Renal cortical epithelial cell (primary cell): ENCODE data around the gene CCDC13. TPM values are rescaled to one million over a fixed set of nuclear protein-coding genes. Genes with fewer than 3 reads are reported as not detected.

ENCODE experiments used
- DNase-seq: peaks from one replicate; pipeline ENCODE4 v3.0.0-alpha.2; 2011; ENCODE audit warnings: low read depth
- total RNA-seq: library from RNA; depleted of rRNA; stranded (reverse); fragments of >200 nt; gene quantifications from 2 replicates; pipeline ENCODE4 v1.2.3, GENCODE V29; 2014

The CCDC13 gene
- total RNA-seq, 1 donor from 2014 or later = 2.8 TPM

- no peak for DNase-seq
These were observed 38.7 kb downstream of the CCDC13 start for GRCh38 chr3:42734263-42734860.

- DNase-seq = no peak
These were observed 39.4 kb downstream of the CCDC13 start for GRCh38 chr3:42733501-42734262.

GRCh38 chr3:42732829-42733459, 40.1 kb downstream of the CCDC13 start:
- DNase-seq = no peak

- DNase-seq = no peak
These were observed 40.7 kb downstream of the CCDC13 start for GRCh38 chr3:42732196-42732828.

GRCh38 chr3:42731476-42732195, 41.4 kb downstream of the CCDC13 start:
- DNase-seq = no peak

- DNase-seq = no peak
These were observed 42.2 kb downstream of the CCDC13 start for GRCh38 chr3:42730706-42731420.

- no peak for DNase-seq
These were observed 42.8 kb downstream of the CCDC13 start for GRCh38 chr3:42730294-42730693.

DNA sequence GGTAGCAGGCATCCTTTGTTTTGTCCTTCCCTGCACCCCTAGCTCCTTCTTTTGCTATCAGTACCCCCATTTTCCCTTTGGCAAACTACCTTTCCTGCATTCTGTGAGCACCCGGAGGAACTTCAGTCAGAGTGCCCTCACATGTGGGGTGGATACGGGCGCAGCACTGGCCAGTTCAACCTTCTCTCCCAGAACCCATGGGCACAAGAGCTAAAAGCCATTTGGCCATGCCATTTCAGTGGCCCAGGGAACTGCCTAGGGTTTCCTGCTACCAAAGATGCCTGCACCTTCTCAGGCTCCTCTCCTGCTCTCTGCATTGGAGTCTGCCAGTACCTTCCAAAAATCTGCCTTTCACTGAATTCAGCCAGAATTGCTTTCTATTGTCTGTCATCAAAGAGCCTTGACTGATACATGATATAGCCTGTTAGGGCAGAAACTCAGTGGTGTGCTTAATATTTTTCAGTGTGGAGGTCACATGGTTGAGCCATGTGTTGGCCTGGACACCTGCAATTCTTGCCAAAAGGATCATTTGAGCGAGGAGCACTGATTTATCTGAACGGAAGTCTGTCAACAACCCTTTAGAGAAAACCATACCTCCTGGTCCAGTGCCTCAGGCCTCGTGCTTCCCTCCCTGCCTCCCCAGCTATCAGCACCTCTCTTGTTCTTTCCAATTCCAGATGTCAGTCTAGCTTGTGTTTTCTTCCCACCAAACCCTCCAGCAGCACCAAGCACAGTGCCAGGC, 43.5 kb downstream of the CCDC13 start:
- DNase-seq = no peak

DNA sequence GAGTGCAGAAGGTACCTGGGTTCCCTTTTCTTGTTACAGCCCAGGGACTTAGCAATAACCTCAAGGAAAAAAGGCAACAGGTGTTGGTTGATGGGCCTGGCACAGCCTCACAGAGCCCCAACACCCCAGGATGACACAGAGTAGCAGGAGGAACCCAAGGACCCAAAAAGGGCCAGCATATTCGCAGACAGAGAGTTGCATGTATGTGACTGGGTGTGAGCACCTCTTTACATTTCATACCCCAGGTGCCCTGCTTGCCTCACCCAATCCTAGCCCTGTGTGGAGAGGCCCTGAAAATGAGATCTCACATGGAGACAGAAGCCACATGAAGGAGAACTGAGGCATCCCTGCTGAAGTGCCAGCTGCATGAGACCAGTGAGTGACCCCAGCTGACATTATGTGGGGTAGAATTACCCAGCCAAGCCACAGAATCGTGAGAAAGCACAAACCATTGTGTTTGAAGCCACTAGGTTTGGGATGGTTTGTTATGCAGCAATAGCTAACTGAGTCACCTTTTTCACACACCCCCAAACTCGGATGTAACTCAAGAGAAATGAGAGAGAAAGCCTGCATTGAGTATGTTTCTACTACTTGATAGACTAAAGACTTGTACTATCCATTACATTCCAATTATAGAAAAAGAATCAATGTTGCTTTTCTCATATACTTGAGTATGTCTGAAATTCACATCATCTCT, 44.2 kb downstream of the CCDC13 start:
- DNase-seq = no peak

DNA sequence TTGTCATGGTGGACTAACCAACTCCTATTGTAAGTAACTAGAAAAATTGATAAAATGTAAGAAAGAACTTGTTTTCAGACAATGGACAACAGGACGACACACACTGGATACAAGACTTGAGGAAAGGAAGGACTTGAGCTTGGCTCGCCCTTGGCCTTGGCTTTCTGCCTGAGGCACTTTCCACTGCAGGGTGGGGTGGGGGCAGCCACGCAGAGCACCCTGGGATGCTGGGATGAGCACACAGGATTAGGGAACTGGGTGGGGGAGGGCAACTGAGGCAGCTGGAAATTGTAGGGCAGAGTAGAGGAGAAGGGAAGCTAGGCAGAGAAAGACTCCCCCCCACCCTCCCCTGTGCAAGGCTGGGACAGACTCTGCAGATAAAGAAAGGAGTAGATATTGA, 45.0 kb downstream of the CCDC13 start:
- DNase-seq = no peak

DNA sequence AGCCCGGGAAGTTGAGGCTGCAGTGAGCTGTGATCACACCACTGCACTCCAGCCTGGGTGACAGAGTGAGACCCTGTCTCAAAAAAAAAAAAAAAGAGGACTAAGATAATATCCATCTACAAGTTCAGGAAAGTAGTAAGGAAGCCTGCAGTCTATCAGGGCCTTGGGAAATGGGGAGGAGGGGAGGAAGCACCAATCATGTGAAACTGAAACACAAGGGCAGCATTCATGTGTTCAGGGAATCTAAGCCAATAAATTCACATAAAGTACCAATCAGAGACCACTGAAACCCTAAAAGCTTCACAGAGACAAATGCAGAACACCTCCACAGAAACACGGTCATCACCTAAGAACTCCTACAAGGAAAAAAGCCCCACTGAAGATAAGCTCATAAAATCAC, 47.6 kb downstream of the CCDC13 start:
- no peak for DNase-seq

GRCh38 chr3:42723219-42723618, 49.8 kb downstream of the CCDC13 start:
- DNase-seq = no peak

Other genes with a start within 250 kb of the CCDC13 start
- gene SEC22C, start 191.3 kb downstream of the CCDC13 start, total RNA-seq = 66.1 and 108 TPM in 2 replicates
- 16.2 and 34.2 TPM in 2 replicates for gene SS18L2, start 182.4 kb downstream of the CCDC13 start, total RNA-seq
- gene NKTR, start 172.6 kb downstream of the CCDC13 start, total RNA-seq = 22.9 and 68.4 TPM in 2 replicates
- gene ZBTB47, start 119.6 kb downstream of the CCDC13 start, total RNA-seq = 16.7 and 39.2 TPM in 2 replicates
- not detected in 2 replicates for gene KLHL40, start 87.7 kb downstream of the CCDC13 start, total RNA-seq
- not detected in 2 replicates for gene HHATL, start 70.5 kb downstream of the CCDC13 start, total RNA-seq
- 367 and 566 TPM in 2 replicates for gene HIGD1A, start 31.2 kb upstream of the CCDC13 start, total RNA-seq
- gene ACKR2, start 36.2 kb upstream of the CCDC13 start, total RNA-seq = 2.9 and 16.8 TPM in 2 replicates
- gene CYP8B1, start 102.6 kb upstream of the CCDC13 start, total RNA-seq = 0.35 and 0.55 TPM in 2 replicates
- gene ZNF662, start 132.9 kb upstream of the CCDC13 start, total RNA-seq = 1.6 and 4.9 TPM in 2 replicates
- 0.25 and 0.87 TPM in 2 replicates for gene GASK1A, start 206.1 kb upstream of the CCDC13 start, total RNA-seq